HepG2 (cell line): ENCODE results near the gene TCERG1L. TPM values are rescaled to one million over a fixed set of nuclear protein-coding genes. Genes with fewer than 3 reads are reported as not detected.

ENCODE experiments used
- ATAC-seq: fragments of 200-7000 bp; cut with Tn5 transposase; 3 replicates; pipeline ENCODE4 v1.9.1; 2020; ENCODE audit warnings: mild to moderate bottlenecking, moderate library complexity
- BruUV-seq: library from RNA; stranded (reverse); fragments of 400-500 nt; replicated peaks from 2 replicates; lab custom pipeline; 2021; lab: Mats Ljungman, UMichigan
- CTCF ChIA-PET: fragments of 300-600 bp; formaldehyde crosslinking; extraction: SDS; loops from one replicate; lab custom pipeline; 2021; ENCODE audit warnings: low total read pairs, inconsistent platforms, low intra/inter-chr PET ratio; lab: Yijun Ruan, JAX
- POLR2A ChIA-PET: fragments of 350-600 bp; sonication (Branson Sonifier 250); formaldehyde crosslinking; loops from one replicate; lab custom pipeline; 2020; ENCODE audit warnings: antibody characterized with exemption, inconsistent platforms; lab: Yijun Ruan, JAX
- DNase-seq: peaks from one replicate; pipeline ENCODE4 v3.0.0-alpha.2; 2015; ENCODE audit warnings: low spot score
- FAIRE-seq: peaks from 3 replicates; lab custom pipeline; 2011; peaks lifted over from hg19 to GRCh38; lab: Jason Lieb, UNC
- H2AFZ ChIP-seq: one replicate; pipeline ENCODE4 v1.6.1; 2011; ENCODE audit warnings: low read length, inconsistent platforms
- H3K27ac ChIP-seq: fragments of 300-600 bp; 3 replicates; pipeline ENCODE4 v1.8.0; 2011; ENCODE audit warnings: mixed run types, mild to moderate bottlenecking, mixed read lengths, low read length, inconsistent platforms; ENCODE audit not compliant: insufficient read depth; ENCODE audit errors: extremely low read length
- H3K27me3 ChIP-seq, 2 experiments: fragments of 200-600 bp in 1 of 2; 2 replicates in 1 of 2; 3 replicates in 1 of 2; pipeline versions ENCODE4 v1.6.0 to v1.8.0; 2011; ENCODE audit warnings: low read length in 2 of 2, mild to moderate bottlenecking in 2 of 2, moderate library complexity in 2 of 2, inconsistent platforms in 1 of 2; ENCODE audit not compliant: insufficient read depth in 2 of 2, control insufficient read depth in 1 of 2
- H3K36me3 ChIP-seq, 2 experiments: fragments of 200-600 bp in 1 of 2; replicated peaks in 1 of 2; 2 replicates in 1 of 2; 3 replicates in 1 of 2; pipeline versions ENCODE4 v1.5.1 to v1.8.0; 2011; ENCODE audit warnings: low read length in 2 of 2, inconsistent platforms in 1 of 2; ENCODE audit not compliant: insufficient read depth in 2 of 2, control insufficient read depth in 1 of 2
- H3K4me1 ChIP-seq: 2 replicates; pipeline ENCODE4 v1.5.1; 2012; ENCODE audit warnings: low read length, inconsistent platforms; ENCODE audit not compliant: insufficient read depth
- H3K4me2 ChIP-seq: 2 replicates; pipeline ENCODE4 v1.6.0; 2011; ENCODE audit warnings: low read depth, low read length, inconsistent platforms
- H3K4me3 ChIP-seq, 3 experiments: fragments of 200-600 bp in 1 of 3; sonication (generic), shearing (Covaris generic) in 1 of 3; replicated peaks in 1 of 3; 2 replicates each; pipeline ENCODE4 v1.5.1; 2011 to 2016; ENCODE audit warnings: low read length in 3 of 3, inconsistent platforms in 2 of 3, low read depth in 2 of 3, mild to moderate bottlenecking in 2 of 3, control low read depth in 1 of 3, mixed read lengths in 1 of 3; ENCODE audit not compliant: insufficient read depth in 1 of 3
- H3K79me2 ChIP-seq: one replicate; pipeline ENCODE4 v1.6.1; 2011; ENCODE audit warnings: low read length, inconsistent platforms; ENCODE audit not compliant: insufficient read depth
- H3K9ac ChIP-seq: 2 replicates; pipeline ENCODE4 v1.6.0; 2011; ENCODE audit warnings: mild to moderate bottlenecking, low read depth, low read length, inconsistent platforms; ENCODE audit not compliant: insufficient read depth
- H3K9me3 ChIP-seq: 2 replicates; pipeline ENCODE4 v1.5.1; 2012; ENCODE audit warnings: mild to moderate bottlenecking, low read length
- H4K20me1 ChIP-seq: 2 replicates; pipeline ENCODE4 v1.6.0; 2011; ENCODE audit warnings: inconsistent platforms, mild to moderate bottlenecking, low read length, moderate library complexity; ENCODE audit not compliant: insufficient read depth
- BHLHE40 ChIP-seq: IDR thresholded peaks from 2 replicates; pipeline ENCODE4 v1.6.1; 2011; ENCODE audit warnings: low read length, improper control_type of control experiment
- JUN ChIP-seq: sonication (generic); formaldehyde crosslinking; IDR thresholded peaks from 2 replicates; pipeline ENCODE4 v1.4.0; 2020; ENCODE audit warnings: mild to moderate bottlenecking, missing genetic modification reagents
- KDM2A ChIP-seq: sonication (generic); formaldehyde crosslinking; IDR thresholded peaks from 2 replicates; pipeline ENCODE4 v1.4.0; 2020; ENCODE audit warnings: low read depth, missing genetic modification reagents, borderline replicate concordance
- TAF1 ChIP-seq: sonication (generic); formaldehyde crosslinking; IDR thresholded peaks from 2 replicates; pipeline ENCODE4 v1.4.0; 2020; ENCODE audit warnings: missing genetic modification reagents
- TSC22D2 ChIP-seq: sonication (generic); formaldehyde crosslinking; IDR thresholded peaks from 2 replicates; pipeline ENCODE4 v1.5.1; 2020; ENCODE audit warnings: missing genetic modification reagents, mild to moderate bottlenecking, borderline replicate concordance
- U2AF1 ChIP-seq: fragments of 200-400 bp; formaldehyde crosslinking; optimal IDR thresholded peaks from 2 replicates; pipeline ENCODE3; 2017; ENCODE audit warnings: mild to moderate bottlenecking, low read depth, low read length
- ZFP1 ChIP-seq: IDR thresholded peaks from 2 replicates; pipeline ENCODE4 v1.6.1; 2016
- ZNF282 ChIP-seq: fragments of 450-650 bp; IDR thresholded peaks from 2 replicates; pipeline ENCODE4 v1.6.1; 2018; ENCODE audit not compliant: partially characterized antibody
- WGBS: methylation state at CpG from one replicate; pipeline ENCODE4 v1.1.6; 2017; ENCODE audit warnings: low lambda C conversion rate; 5-methylcytosine and 5-hydroxymethylcytosine counted together
- in situ Hi-C: cut with HindIII; loops from 2 replicates; pipeline ENCODE4 v1.10.0; 2017; ENCODE audit warnings: low pct_unique_long_range_greater_than_20kb; ENCODE audit not compliant: extremely low pct_ligation_motif_present
- intact Hi-C: fragments of 100-400 bp; cut with micrococcal nuclease; formaldehyde crosslinking; loops from one replicate; pipeline ENCODE4 v1.10.0; 2022; ENCODE audit not compliant: unreplicated experiment
- polyA plus RNA-seq, 8 experiments: library from polyadenylated mRNA; depleted of rRNA in 3 of 8; stranded (reverse) in 7 of 8; unstranded in 1 of 8; fragments of >200 nt; fragmentation: Illumina TruSeq in 4 of 8; extraction: Trizol in 4 of 8; gene quantifications; 2 replicates each; pipeline versions ENCODE4 v1.2.1 to v1.2.3, GENCODE V29; 2011 to 2016; ENCODE audit warnings: low read depth in 4 of 8, missing spikeins in 1 of 8, mixed read lengths in 1 of 8; ENCODE audit not compliant: insufficient read depth in 1 of 8
- total RNA-seq, 5 experiments: library from RNA; depleted of rRNA; stranded (reverse); fragments of >200 nt; fragmentation: Illumina TruSeq; extraction: Trizol; gene quantifications; 2 replicates each; pipeline ENCODE4 v1.2.3, GENCODE V29; 2016; ENCODE audit warnings: low read depth in 1 of 5
- TF ChIP-seq, protein P1 (sequence below): sonication (generic); formaldehyde crosslinking; IDR thresholded peaks from 2 replicates; pipeline ENCODE4 v1.5.0; 2020; ENCODE audit warnings: mild to moderate bottlenecking, missing genetic modification reagents
- TF ChIP-seq, protein P2 (sequence below): sonication (generic); formaldehyde crosslinking; IDR thresholded peaks from 2 replicates; pipeline ENCODE4 v1.8.0; 2022; ENCODE audit warnings: mild to moderate bottlenecking, missing genetic modification reagents, moderate library complexity
- TF ChIP-seq, protein P3 (sequence below): sonication (generic); formaldehyde crosslinking; IDR thresholded peaks from 2 replicates; pipeline ENCODE4 v1.8.1; 2023; ENCODE audit warnings: missing genetic modification reagents, mild to moderate bottlenecking, borderline replicate concordance

Gene TCERG1L
- total and polyA plus RNA-seq, 2 of the 13 experiments (the other 11 are each of a cell fraction or from before 2014, with no cell fraction given): not detected

DNA sequence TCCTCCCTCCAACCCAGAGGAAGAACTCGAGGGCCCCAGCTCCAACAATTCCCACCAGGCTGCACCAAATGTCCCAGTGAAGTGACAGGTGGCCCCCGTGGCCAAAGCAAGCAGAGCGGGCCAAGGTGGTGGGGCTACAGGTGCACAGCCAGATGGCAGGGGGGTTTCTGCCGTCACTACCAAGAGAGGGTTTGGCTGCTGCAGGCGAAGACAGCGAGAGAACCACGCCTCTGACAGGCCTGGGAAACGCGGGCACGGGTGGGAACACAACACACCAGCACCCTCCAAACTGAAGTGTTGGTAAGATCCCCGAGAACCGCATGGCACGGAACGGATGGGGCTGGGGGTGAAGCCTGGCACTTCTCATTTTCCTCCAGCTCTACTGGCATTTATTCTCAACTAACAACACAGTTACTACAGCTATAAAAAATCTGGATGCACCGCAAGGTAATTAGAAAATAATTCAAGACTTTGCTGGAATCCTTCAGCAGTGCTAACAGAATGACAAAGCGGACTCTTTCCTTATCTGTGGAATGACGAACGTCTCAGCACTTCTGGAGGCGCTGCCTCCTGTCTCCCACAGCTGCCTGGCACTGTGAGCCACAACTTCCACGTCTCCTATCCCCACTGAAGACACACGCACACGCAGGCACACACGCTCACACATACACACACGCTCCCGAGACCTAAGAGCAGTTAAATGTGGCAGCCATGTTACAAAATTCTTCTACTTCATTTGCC is 167.9 kb downstream of the TCERG1L start (continued):
- TF ChIP-seq TSC22D2 (CRISPR knock-in tag) (no peak), ZFP1 (no peak), BHLHE40 (no peak), KDM2A (CRISPR knock-in tag) (no peak), ZNF282 (no peak)
- TF ChIP-seq, protein P1, sequence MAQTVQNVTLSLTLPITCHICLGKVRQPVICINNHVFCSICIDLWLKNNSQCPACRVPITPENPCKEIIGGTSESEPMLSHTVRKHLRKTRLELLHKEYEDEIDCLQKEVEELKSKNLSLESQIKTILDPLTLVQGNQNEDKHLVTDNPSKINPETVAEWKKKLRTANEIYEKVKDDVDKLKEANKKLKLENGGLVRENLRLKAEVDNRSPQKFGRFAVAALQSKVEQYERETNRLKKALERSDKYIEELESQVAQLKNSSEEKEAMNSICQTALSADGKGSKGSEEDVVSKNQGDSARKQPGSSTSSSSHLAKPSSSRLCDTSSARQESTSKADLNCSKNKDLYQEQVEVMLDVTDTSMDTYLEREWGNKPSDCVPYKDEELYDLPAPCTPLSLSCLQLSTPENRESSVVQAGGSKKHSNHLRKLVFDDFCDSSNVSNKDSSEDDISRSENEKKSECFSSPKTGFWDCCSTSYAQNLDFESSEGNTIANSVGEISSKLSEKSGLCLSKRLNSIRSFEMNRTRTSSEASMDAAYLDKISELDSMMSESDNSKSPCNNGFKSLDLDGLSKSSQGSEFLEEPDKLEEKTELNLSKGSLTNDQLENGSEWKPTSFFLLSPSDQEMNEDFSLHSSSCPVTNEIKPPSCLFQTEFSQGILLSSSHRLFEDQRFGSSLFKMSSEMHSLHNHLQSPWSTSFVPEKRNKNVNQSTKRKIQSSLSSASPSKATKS: no peak
- TF ChIP-seq, protein P2, sequence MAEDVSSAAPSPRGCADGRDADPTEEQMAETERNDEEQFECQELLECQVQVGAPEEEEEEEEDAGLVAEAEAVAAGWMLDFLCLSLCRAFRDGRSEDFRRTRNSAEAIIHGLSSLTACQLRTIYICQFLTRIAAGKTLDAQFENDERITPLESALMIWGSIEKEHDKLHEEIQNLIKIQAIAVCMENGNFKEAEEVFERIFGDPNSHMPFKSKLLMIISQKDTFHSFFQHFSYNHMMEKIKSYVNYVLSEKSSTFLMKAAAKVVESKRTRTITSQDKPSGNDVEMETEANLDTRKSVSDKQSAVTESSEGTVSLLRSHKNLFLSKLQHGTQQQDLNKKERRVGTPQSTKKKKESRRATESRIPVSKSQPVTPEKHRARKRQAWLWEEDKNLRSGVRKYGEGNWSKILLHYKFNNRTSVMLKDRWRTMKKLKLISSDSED (CRISPR knock-in tag): no peak

- Histone ChIP-seq H3K79me2 (no peaks in the 10 kb centered on the region), H3K27me3 (peaks cover 0 to 32% of the 10 kb centered on the region in 2 experiments; a peak in 3 of 5 replicates), H4K20me1 (no peaks in the 10 kb centered on the region), H3K9ac (no peak overlapping the region), H3K4me3 (no peak overlapping the region), H3K27ac (no peak overlapping the region), H3K4me1 (no peaks in the 10 kb centered on the region), H3K9me3 (no peaks in the 10 kb centered on the region), H3K36me3 (no peaks in the 10 kb centered on the region), H3K4me2 (no peak overlapping the region), H2AFZ (no peak overlapping the region)
- intact Hi-C loops: no loop called here
- DNase-seq: no peak
- FAIRE-seq: no peak
- 0 out of 3 replicates have a peak, but pooled peaks have one; percentile 27 for ATAC-seq
- TF ChIP-seq JUN (CRISPR knock-in tag) (no peak), U2AF1 (no peak), TAF1 (no peak)
- TF ChIP-seq, protein P3, sequence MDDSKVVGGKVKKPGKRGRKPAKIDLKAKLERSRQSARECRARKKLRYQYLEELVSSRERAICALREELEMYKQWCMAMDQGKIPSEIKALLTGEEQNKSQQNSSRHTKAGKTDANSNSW (CRISPR knock-in tag): no peak
- BruUV-seq: no TSS peak
- CTCF ChIA-PET: no interaction called here
- WGBS: 34% methylated on average over 10 of the region's 18 CpGs
- in situ Hi-C loops: no loop called here
- POLR2A ChIA-PET: no interaction called here
Measured at GRCh38 chr10:131142517-131143380, 168.8 kb downstream of the TCERG1L start.
